B cell (primary cell): ENCODE measurements around the gene KIAA0825. TPM values are rescaled to one million over a fixed set of nuclear protein-coding genes. Genes with fewer than 3 reads are reported as not detected.

ENCODE experiments used
- ATAC-seq: fragments of 200-7000 bp; cut with Tn5 transposase; one replicate; pipeline ENCODE4 v1.10.0; 2021; ENCODE audit warnings: low read depth, mild to moderate bottlenecking, moderate number of reproducible peaks, moderate library complexity
- CTCF ChIA-PET: fragments of 350-600 bp; sonication (Branson Sonifier 250); formaldehyde crosslinking; loops from one replicate; lab custom pipeline; 2021; ENCODE audit warnings: antibody characterized with exemption, inconsistent platforms; lab: Charles Lee
- POLR2A ChIA-PET: fragments of 350-600 bp; sonication (Branson Sonifier 250); formaldehyde crosslinking; loops from one replicate; lab custom pipeline; 2021; ENCODE audit warnings: antibody characterized with exemption; lab: Charles Lee
- DNase-seq: peaks from one replicate; pipeline ENCODE4 v3.0.0; 2013
- H2AFZ ChIP-seq: 2 replicates; pipeline ENCODE4 v1.6.1; 2012; ENCODE audit warnings: mild to moderate bottlenecking, low read depth, low read length; ENCODE audit not compliant: insufficient read depth, poor library complexity, severe bottlenecking
- H3K27ac ChIP-seq, 2 donors: 1 replicate in 1 of 2; 2 replicates in 1 of 2; pipeline ENCODE4 v1.5.1; 2012 to 2013; ENCODE audit warnings: low read length in 2 of 2, mild to moderate bottlenecking in 2 of 2, moderate library complexity in 1 of 2
- H3K27me3 ChIP-seq, 4 experiments: fragments of 200-600 bp in 1 of 4; sonication (generic) in 1 of 4; replicated peaks in 1 of 4; 1 replicate in 2 of 4; 2 replicates in 2 of 4; pipeline versions ENCODE4 v1.6.1 to v1.7.0; 2013 to 2016; ENCODE audit warnings: low read length in 3 of 4, mild to moderate bottlenecking in 2 of 4, mixed read lengths in 1 of 4, moderate library complexity in 1 of 4; ENCODE audit not compliant: insufficient read depth in 4 of 4, control insufficient read depth in 3 of 4; ENCODE audit errors: control extremely low read depth in 1 of 4
- H3K36me3 ChIP-seq, 2 experiments: replicated peaks in 1 of 2; 1 replicate in 1 of 2; 2 replicates in 1 of 2; pipeline versions ENCODE4 v1.6.1 to v1.7.1; 2013; ENCODE audit warnings: low read length in 1 of 2; ENCODE audit not compliant: insufficient read depth in 2 of 2, control insufficient read depth in 1 of 2; ENCODE audit errors: control extremely low read depth in 1 of 2, extremely low read depth in 1 of 2
- H3K4me1 ChIP-seq, 2 donors: fragments of 200-600 bp in 1 of 2; sonication (generic) in 1 of 2; 1 replicate in 1 of 2; 2 replicates in 1 of 2; pipeline versions ENCODE4 v1.5.1 to v1.6.1; 2013 to 2017; ENCODE audit warnings: low read length in 2 of 2; ENCODE audit not compliant: control insufficient read depth in 2 of 2, insufficient read depth in 2 of 2
- H3K4me2 ChIP-seq: replicated peaks from 2 replicates; pipeline ENCODE3; 2012; ENCODE audit warnings: mild to moderate bottlenecking, low read depth, low read length; ENCODE audit not compliant: poor library complexity, severe bottlenecking
- H3K4me3 ChIP-seq, 5 experiments: fragments of 200-600 bp in 1 of 5; sonication (generic) in 1 of 5; 1 replicate in 3 of 5; 2 replicates in 2 of 5; pipeline versions ENCODE4 v1.5.1 to v1.7.0; 2011 to 2016; ENCODE audit warnings: low read length in 4 of 5, mild to moderate bottlenecking in 4 of 5, low read depth in 2 of 5, control low read depth in 1 of 5, moderate library complexity in 1 of 5; ENCODE audit not compliant: insufficient read depth in 1 of 5; ENCODE audit errors: control extremely low read depth in 1 of 5, extremely low read depth in 1 of 5
- H3K79me2 ChIP-seq: fragments of 200-600 bp; sonication (generic); one replicate; pipeline ENCODE4 v1.6.0; 2016; ENCODE audit warnings: low read length; ENCODE audit not compliant: control insufficient read depth, insufficient read depth
- H3K9ac ChIP-seq: fragments of 200-600 bp; sonication (generic); 2 replicates; pipeline ENCODE4 v1.6.1; 2017; ENCODE audit warnings: mild to moderate bottlenecking, low read length, moderate library complexity
- H3K9me3 ChIP-seq, 3 donors: one replicate each; pipeline versions ENCODE4 v1.6.1 to v1.7.1; 2013; ENCODE audit warnings: low read length in 2 of 3; ENCODE audit not compliant: control insufficient read depth in 2 of 3, insufficient read depth in 1 of 3; ENCODE audit errors: control extremely low read depth in 1 of 3
- H4K20me1 ChIP-seq: 2 replicates; pipeline ENCODE4 v1.6.0; 2012; ENCODE audit warnings: mild to moderate bottlenecking, low read length; ENCODE audit not compliant: insufficient read depth, control insufficient read depth, poor library complexity, severe bottlenecking
- H3K27ac Mint-ChIP-seq: one replicate; pipeline ENCODE4 v1.8.0; 2021; ENCODE audit warnings: mixed read lengths
- H3K27me3 Mint-ChIP-seq: one replicate; pipeline ENCODE4 v1.8.0; 2021; ENCODE audit warnings: mixed read lengths
- H3K4me1 Mint-ChIP-seq: one replicate; pipeline ENCODE4 v1.8.0; 2021; ENCODE audit warnings: mixed read lengths
- H3K4me3 Mint-ChIP-seq: one replicate; pipeline ENCODE4 v1.8.0; 2021; ENCODE audit warnings: mixed read lengths
- H3K9me3 Mint-ChIP-seq: one replicate; pipeline ENCODE4 v1.8.0; 2022; ENCODE audit warnings: mixed read lengths; ENCODE audit not compliant: insufficient read depth
- CTCF ChIP-seq: fragments of 200-600 bp; IDR thresholded peaks from one replicate; pipeline ENCODE4 v1.8.0; 2022; ENCODE audit warnings: antibody characterized with exemption, mild to moderate bottlenecking
- EZH2 ChIP-seq: IDR thresholded peaks from 2 replicates; pipeline ENCODE4 v1.6.1; 2012; ENCODE audit warnings: borderline replicate concordance, low read depth, mild to moderate bottlenecking, moderate library complexity, low read length; ENCODE audit not compliant: insufficient read depth, poor library complexity, severe bottlenecking
- WGBS: methylation state at CpG from one replicate; pipeline ENCODE4 v1.1.5; 2013; ENCODE audit warnings: missing lambda C conversion rate; ENCODE audit not compliant: insufficient coverage; 5-methylcytosine and 5-hydroxymethylcytosine counted together
- intact Hi-C: fragments of 100-400 bp; cut with micrococcal nuclease; formaldehyde crosslinking; loops from one replicate; pipeline ENCODE4 v1.10.0; 2022
- polyA plus RNA-seq: library from polyadenylated mRNA; depleted of rRNA; stranded (reverse); fragments of >200 nt; gene quantifications from 2 replicates; pipeline ENCODE4 v1.2.3, GENCODE V29; 2012
- total RNA-seq, 2 donors: library from RNA; stranded (reverse); fragments of 120-200 nt in 1 of 2; gene quantifications; 1 replicate in 1 of 2; 2 replicates in 1 of 2; pipeline versions ENCODE4 v1.2.3 to v1.2.4, GENCODE V29; 2013 to 2022

KIAA0825 gene
- total and polyA plus RNA-seq, 2 donors (not counting 1 experiment from before 2014, with no cell fraction given), result 0.43 to 2.7 TPM

GRCh38 chr5:94263068-94263467 is 355.3 kb downstream of the KIAA0825 start:
- H3K4me1 Mint-ChIP-seq, result no peaks in the 10 kb centered on the region
- ChIA-PET CTCF (no interaction called here), POLR2A (no interaction called here)
- no peak for ATAC-seq
- no peak overlapping the region for H3K4me2 ChIP-seq
- no peaks in the 10 kb centered on the region for H3K4me1 ChIP-seq
- no peak overlapping the region for H3K4me3 Mint-ChIP-seq
- no peak for DNase-seq
- 83% methylated on average over 1 of the region's 1 CpG for WGBS
- H3K27ac ChIP-seq, result no peak overlapping the region
- no peaks in the 10 kb centered on the region for H3K27me3 ChIP-seq
- no peak overlapping the region for H3K27ac Mint-ChIP-seq
- no peaks in the 10 kb centered on the region for H3K36me3 ChIP-seq
- no peaks in the 10 kb centered on the region for H3K79me2 ChIP-seq
- no peak overlapping the region for H3K9ac ChIP-seq
- H3K4me3 ChIP-seq, result no peak overlapping the region
- H3K27me3 Mint-ChIP-seq, result no peaks in the 10 kb centered on the region
- no peaks in the 10 kb centered on the region for H3K9me3 ChIP-seq
- no peaks in the 10 kb centered on the region for H3K9me3 Mint-ChIP-seq
- intact Hi-C loops, result no loop called here
- H4K20me1 ChIP-seq, result no peaks in the 10 kb centered on the region
- H2AFZ ChIP-seq, result no peak overlapping the region
- TF ChIP-seq CTCF (no peak), EZH2 (no peak)

- H3K4me2 ChIP-seq, result no peak overlapping the region
Measured at GRCh38 chr5:94260096-94260495, 358.3 kb downstream of the KIAA0825 start.

More at GRCh38 chr5:94260096-94260495, 358.3 kb downstream of the KIAA0825 start:
- TF ChIP-seq EZH2 (no peak), CTCF (no peak)
- intact Hi-C loops, result no loop called here
- no peaks in the 10 kb centered on the region for H3K9me3 ChIP-seq
- Mint-ChIP-seq H3K4me3 (no peak overlapping the region), H3K27me3 (no peaks in the 10 kb centered on the region), H3K9me3 (no peaks in the 10 kb centered on the region), H3K27ac (no peak overlapping the region), H3K4me1 (no peaks in the 10 kb centered on the region)
- no peaks in the 10 kb centered on the region for H3K36me3 ChIP-seq
- no peaks in the 10 kb centered on the region for H4K20me1 ChIP-seq
- no peaks in the 10 kb centered on the region for H3K27me3 ChIP-seq
- no peaks in the 10 kb centered on the region for H3K79me2 ChIP-seq
- ATAC-seq (no peak), DNase-seq (no peak)
- CTCF ChIA-PET, result no interaction called here
- no peak overlapping the region for H3K9ac ChIP-seq
- no peak overlapping the region for H3K4me3 ChIP-seq
- H3K4me1 ChIP-seq, result no peaks in the 10 kb centered on the region
- H3K27ac ChIP-seq, result no peak overlapping the region
- POLR2A ChIA-PET, result no interaction called here
- no peak overlapping the region for H2AFZ ChIP-seq
- no CpG with 5 or more reads among the region's 1 CpG for WGBS
